HuH-7.5 (cell line): ENCODE data around the gene MIPOL1.
A peak's percentile ranks its signal among the peaks of the same experiment; 100 is the strongest.
"Not testable (repeated sequence)": the region's sequence is repeated elsewhere in the genome, so short reads cannot be mapped to it uniquely, and the experiment has no call there.

Experiments used
- DNase-seq: peaks from one replicate; pipeline ENCODE4 v3.0.0; 2011; ENCODE audit warnings: low spot score

Gene MIPOL1

GRCh38 chr14:37457334-37457733, 259.6 kb downstream of the MIPOL1 start:
- no peak for DNase-seq

- not testable (repeated sequence) for DNase-seq
These were observed 264.7 kb downstream of the MIPOL1 start for GRCh38 chr14:37462426-37462825.

GRCh38 chr14:37464192-37464858, 266.6 kb downstream of the MIPOL1 start:
- DNase-seq = no peak

- DNase-seq = no peak
These were observed 268.4 kb downstream of the MIPOL1 start for GRCh38 chr14:37466003-37466622.

GRCh38 chr14:37466623-37467088, 268.9 kb downstream of the MIPOL1 start:
- peak; percentile 11 for DNase-seq

- no peak for DNase-seq
These were observed 271.9 kb downstream of the MIPOL1 start for GRCh38 chr14:37469650-37470049.

GRCh38 chr14:37470251-37470650, 272.5 kb downstream of the MIPOL1 start:
- no peak for DNase-seq

- no peak for DNase-seq
These were observed 275.2 kb downstream of the MIPOL1 start for GRCh38 chr14:37472906-37473305.

- no peak for DNase-seq
These were observed 276.5 kb downstream of the MIPOL1 start for GRCh38 chr14:37474191-37474590.

GRCh38 chr14:37480446-37481290, 282.9 kb downstream of the MIPOL1 start:
- no peak for DNase-seq

GRCh38 chr14:37482428-37482827, 284.7 kb downstream of the MIPOL1 start:
- DNase-seq = no peak

- no peak for DNase-seq
These were observed 285.9 kb downstream of the MIPOL1 start for GRCh38 chr14:37483672-37484071.

GRCh38 chr14:37490607-37491006, 292.9 kb downstream of the MIPOL1 start:
- no peak for DNase-seq

- DNase-seq = no peak
These were observed 293.3 kb downstream of the MIPOL1 start for GRCh38 chr14:37491076-37491475.

GRCh38 chr14:37493606-37494005, 295.9 kb downstream of the MIPOL1 start:
- no peak for DNase-seq

GRCh38 chr14:37497422-37497821, 299.7 kb downstream of the MIPOL1 start:
- DNase-seq = no peak

- DNase-seq = no peak
These were observed 304.1 kb downstream of the MIPOL1 start for GRCh38 chr14:37501877-37502276.

GRCh38 chr14:37508503-37508902, 310.8 kb downstream of the MIPOL1 start:
- DNase-seq = no peak

GRCh38 chr14:37512173-37512572, 314.4 kb downstream of the MIPOL1 start:
- DNase-seq = no peak

GRCh38 chr14:37515771-37516170, 318.0 kb downstream of the MIPOL1 start:
- DNase-seq = no peak

GRCh38 chr14:37526994-37527393, 329.3 kb downstream of the MIPOL1 start:
- DNase-seq = no peak

GRCh38 chr14:37539992-37540391, 342.3 kb downstream of the MIPOL1 start:
- DNase-seq = no peak

GRCh38 chr14:37544407-37544806, 346.7 kb downstream of the MIPOL1 start:
- no peak for DNase-seq
